HG03439 (cell line): ENCODE measurements around the gene ECT2.
"Not testable (repeated sequence)": the region's sequence is repeated elsewhere in the genome, so short reads cannot be mapped to it uniquely, and the experiment has no call there.

ENCODE experiments used
- ATAC-seq: cut with Tn5 transposase; IDR thresholded peaks from one replicate; pipeline ENCODE4 v1.9.1; 2021; ENCODE audit warnings: mild to moderate bottlenecking, moderate library complexity; ENCODE audit not compliant: unreplicated experiment

ECT2 gene, protein sequence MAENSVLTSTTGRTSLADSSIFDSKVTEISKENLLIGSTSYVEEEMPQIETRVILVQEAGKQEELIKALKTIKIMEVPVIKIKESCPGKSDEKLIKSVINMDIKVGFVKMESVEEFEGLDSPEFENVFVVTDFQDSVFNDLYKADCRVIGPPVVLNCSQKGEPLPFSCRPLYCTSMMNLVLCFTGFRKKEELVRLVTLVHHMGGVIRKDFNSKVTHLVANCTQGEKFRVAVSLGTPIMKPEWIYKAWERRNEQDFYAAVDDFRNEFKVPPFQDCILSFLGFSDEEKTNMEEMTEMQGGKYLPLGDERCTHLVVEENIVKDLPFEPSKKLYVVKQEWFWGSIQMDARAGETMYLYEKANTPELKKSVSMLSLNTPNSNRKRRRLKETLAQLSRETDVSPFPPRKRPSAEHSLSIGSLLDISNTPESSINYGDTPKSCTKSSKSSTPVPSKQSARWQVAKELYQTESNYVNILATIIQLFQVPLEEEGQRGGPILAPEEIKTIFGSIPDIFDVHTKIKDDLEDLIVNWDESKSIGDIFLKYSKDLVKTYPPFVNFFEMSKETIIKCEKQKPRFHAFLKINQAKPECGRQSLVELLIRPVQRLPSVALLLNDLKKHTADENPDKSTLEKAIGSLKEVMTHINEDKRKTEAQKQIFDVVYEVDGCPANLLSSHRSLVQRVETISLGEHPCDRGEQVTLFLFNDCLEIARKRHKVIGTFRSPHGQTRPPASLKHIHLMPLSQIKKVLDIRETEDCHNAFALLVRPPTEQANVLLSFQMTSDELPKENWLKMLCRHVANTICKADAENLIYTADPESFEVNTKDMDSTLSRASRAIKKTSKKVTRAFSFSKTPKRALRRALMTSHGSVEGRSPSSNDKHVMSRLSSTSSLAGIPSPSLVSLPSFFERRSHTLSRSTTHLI

DNA sequence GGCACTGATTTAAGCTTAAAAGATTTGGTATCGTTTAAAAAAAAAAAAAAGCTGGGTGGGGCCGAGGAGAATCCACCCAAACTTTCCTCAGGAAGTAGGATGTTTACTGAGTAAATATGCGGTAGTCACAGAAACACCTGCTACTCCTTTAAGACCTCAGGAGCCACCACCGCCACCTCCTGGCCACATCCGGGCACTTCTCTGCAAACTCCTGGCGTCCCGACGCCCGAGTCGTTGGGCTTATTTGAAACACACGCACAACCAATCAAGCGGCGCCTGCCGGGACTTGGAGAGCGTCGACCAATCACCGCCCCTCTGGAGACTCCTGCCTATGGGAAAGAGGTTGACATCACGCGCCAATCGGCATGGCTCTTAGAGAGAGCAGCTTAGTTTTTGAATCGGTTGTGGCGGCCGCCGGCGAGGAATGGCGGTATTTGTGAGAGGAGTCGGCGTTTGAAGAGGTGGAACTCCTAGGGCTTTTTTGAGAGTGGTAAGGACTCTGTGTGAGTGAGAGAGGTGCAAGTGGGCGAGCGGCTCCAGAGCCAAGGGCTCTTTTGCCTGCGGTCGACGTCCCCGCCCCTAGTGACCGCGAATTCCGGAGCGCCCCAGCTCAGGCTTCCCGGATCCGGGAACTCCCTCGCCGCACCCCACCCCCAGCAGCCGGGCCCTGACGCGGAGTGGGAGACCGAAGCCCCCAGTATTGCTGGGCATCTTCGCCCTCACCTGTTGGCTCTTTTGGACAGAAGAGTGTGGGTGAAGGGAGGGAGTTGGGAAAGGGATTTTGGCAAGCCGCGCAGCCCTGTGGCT lies at the start of gene ECT2:
Gene ECT2 (plus strand): TSS at position 359 of the 807 bp plus-strand sequence. CDS start 3,805 bp downstream, outside the sequence.
- peak; percentile 100 for ATAC-seq

DNA sequence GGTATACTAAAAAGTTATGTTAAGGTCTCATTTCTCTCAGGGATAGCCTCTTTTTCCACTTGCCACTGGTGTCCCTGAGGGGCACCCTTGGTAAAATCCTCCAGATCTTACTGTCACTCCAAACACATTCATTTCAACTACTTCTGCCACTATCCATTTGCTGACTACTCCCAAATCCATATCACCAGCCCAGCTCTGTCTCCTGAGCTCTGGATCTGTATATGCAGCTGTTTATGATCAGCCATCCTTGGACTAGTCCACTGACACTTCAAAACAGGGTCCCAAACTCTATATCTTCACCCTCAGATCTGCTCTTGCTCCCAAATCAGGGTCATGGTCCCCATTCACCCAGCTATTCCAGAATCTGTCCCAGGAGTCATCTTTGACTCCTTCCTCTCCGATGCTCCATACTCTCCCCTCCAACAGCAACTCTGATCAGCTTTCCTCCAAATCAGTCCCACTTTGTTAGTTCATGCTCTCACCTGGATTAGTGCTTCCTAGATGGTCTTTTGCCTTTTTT lies 49.5 kb upstream of the ECT2 start:
- no peak for ATAC-seq

DNA sequence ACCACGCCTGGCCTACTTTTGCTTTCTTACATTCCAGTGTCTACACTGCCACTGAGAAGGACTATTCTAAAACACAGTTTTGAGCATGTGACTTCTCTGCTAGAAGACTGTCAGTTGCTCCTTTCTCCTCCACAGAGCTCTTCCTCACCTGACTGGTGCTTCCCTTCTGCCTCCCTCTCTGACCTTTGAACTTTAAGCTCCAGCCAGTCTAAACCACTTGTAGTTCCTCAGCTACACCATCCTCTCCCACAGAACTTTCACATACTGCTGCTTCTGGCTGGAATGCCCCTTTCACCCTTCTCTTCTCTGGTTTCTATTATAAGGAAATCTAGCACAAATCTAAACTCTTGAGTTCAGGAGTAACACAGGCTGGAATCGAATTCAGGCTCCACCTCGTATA lies 48.8 kb upstream of the ECT2 start:
- no peak for ATAC-seq

DNA sequence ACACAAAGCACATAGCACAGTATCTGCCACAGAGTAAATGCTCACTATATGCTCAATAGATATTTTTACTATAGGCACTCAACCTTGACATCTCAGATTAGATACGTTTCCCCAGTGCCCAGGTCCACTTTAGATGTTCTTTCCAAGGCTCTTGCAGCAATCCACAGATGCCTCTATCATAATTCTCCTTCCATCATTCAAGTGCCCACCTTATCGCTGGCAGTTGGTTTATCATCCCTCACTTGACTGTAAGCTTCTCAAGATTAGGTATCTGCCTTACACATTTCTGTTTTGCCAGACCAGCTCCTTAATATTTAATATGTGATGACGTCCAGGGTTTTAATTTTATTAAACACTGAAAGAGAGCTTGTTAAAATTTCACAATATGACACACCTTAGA lies 48.3 kb upstream of the ECT2 start:
- ATAC-seq, result no peak

DNA sequence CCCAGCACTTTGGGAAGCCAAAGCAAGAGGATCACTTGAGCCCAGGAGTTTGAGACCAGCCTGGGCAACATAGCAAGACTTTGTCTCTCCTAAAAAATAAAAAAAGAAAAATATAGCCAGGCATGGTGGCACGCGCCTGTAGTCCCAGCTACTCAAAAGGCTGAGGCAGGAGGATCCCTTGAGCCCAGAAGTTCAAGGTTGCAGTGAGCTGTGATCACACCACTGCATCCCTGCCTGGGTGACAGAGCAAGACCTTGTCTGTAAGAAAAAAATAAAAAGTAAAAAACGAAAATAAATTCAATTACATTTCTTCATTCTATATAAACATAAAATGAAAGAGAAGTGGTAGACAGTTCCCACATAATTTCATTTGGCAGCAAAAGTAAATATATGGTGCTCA lies 47.8 kb upstream of the ECT2 start:
- ATAC-seq, result not testable (repeated sequence)

DNA sequence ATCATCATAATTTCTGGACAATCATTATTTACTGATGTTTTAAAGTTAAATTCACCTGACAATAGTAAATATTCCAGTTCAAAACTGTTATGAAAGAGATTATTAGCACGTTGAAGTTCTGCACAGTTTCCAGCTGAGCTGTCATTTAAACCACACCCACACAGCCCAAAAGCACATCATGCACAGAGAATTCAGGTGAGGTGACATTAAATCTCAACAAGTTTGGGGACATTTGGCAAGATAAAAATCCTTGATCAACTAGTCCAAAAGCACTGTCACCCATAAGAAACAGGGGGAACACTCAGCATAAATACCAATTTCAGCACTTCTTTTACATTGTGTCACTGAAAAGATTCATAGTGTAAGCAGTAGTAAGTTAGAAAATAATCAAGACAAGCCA lies 46.5 kb upstream of the ECT2 start:
- ATAC-seq, result no peak

DNA sequence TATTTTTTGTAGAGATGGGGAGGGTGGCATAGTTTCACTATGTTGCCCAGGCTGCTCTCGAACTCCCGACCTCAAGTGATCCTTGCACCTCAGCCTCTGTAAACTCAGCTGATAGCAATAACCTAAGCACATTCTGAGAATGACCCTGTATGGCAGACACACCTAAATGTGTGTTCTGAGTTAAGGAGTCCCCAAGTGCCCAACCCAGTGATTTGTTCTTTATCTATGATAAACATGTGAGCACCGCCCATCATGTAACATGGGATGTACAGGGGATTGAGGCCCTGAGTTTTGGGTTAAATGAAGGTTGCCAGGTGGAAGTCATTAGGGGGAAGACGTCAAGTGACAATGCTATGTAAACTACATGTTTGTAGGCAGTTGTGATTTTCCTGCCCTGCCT lies 45.4 kb upstream of the ECT2 start:
- no peak for ATAC-seq

DNA sequence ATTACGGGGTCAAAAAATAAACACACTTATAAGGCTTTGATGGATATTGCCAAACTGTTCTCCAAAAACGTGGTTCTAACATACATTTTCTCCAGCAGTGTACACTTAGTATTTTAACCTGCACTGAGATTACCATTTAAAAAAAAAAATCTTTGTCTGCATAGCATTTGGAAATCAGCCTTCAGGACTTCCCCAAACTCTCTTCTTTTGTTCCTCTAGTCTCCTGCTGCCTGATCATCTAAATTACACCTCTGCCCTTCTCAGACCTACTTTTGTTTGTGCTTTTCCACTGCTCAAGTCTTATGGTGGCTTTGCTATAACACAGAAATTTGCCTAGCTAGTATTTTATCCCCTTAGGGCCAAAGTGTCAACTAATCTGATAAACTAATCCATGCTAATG lies 43.5 kb upstream of the ECT2 start:
- ATAC-seq, result no peak

DNA sequence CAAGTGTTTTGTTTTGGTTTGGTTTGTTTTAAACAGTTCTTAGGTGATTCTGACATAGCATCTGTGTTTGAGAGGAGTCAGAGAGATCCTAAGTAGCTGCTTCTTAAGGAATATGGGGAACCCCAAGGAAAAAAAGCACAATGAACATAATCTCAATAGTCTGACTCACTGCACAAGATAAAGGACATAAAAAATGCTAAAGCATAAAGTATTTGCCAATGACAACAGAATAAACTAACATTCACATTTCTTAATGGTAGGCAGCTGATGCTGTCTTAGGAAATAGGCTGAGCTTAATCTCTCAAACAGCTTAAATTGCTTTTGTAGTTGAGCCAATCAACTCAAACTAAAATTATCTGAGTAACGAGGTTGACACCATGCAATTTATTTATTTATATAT lies 42.6 kb upstream of the ECT2 start:
- no peak for ATAC-seq

DNA sequence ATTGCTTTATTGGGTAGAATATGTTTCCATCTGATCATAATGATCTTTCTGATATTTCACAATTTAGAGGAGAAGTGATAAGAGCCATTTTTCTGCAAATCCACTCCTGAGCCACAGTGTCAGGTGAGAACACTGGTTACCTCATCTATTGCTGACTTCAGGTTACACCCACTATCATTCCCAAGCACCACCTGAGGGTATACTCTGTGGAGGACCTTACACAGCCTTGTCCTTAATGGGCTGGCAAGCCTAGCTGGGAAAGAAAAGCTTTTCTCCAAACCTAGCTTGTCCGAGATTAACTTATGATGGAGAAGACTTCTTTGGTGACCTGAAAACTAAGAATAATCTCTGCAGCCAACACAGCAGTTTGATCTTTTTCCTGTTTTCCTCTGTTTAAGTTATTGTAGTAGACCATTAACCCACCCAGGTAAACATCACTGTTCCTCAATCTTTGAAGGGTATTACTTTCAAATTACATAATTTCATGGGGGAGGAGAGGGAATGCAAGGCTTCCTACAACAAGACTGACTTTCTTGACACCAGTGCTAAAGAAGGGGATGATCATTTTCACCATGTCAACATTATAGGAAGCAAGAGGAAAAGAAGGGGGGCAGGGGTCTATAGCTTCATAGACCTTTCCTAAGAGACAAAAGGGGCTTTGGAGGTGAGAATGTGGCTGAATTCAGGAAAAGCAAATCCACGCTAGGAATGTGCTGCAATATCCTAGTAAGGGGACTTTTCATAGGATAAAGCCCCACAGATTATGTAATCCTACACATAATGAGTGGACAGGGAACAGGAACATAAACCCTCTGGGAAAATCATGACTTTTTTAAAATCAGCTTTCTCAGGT lies 41.4 kb upstream of the ECT2 start:
- ATAC-seq, result no peak

DNA sequence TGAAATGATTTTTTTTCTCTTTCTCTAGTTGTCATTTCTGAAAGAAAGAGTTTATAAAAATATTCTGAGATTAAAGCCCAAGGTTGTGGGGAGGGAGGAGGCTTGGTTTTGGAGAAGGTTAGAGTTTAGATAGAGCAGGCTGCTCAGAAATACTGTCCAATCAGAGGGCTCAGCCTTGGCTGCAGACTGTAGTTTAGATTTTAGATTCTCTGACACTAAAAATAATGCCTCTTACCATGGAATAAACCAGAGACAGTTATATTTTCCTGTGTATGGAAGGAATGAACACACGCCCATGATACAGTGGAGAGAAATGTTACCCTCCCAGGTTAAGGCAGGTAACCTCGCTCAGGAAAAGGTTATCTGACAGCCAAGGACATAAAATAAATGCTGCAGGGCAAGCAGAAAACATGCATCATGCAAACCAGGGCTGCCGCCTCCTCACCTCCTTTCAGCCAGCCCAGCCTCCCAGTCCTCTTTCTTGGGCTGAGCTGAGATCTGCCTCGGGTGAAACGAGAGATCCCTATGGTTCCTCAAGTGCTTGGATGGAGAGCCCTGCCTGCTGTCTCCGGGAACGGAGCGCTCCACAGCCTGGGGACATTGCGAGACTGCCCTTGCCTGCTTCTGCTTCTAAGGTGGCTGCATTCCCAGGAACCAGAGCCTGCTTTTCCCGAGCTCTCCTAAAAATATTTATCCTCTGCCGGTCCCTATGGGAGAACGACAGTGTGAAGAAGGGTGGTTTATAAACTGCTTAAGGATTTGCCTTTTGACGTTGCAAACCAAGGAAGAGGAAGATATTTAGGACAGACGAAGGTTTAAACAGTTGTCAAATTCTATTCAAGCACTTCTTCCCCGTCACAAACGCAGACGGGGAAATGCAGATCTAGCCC lies 40.5 kb upstream of the ECT2 start:
- ATAC-seq, result peak; percentile 5

DNA sequence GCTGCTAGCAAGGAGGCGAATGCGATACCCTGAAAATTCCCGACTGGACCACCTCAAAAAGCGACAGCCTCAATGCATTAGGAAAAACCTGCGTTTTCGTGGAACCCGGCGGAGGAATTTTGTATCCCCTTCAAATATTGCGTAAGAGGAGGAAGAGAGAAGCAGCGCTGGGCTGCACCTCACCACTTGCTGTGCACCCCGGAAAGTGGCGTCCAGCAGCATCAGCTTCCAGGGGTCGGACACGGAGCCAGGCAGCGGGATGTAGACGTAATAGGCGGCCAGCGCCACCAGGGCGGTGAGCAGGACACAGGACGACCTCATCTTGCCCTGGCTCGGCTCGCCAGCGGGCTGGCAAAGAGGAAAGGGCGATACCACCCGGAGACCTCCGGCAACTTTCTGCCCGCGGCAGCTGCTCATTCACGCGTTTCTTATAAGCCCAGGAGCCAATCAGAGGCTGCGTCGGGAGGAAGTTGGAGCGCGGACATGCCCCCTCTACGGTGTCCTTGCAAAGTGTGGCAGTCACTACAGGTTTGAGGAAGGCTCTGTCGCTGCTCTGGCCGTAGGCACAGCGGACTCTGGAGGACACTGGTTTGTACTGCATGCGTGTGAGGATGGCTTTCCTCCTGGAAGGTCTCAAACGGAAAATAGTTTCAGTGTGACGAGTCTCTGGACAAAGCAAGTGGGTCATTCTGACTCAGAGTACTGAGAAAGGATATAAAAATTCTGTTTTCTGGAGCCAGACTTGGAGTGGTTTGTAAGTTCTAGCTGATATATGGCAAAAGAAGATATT lies 39.7 kb upstream of the ECT2 start, which contains the start of gene NCEH1:
Gene NCEH1 (minus strand): TSS at position 404 of the 790 bp plus-strand sequence. CDS start 83 bp downstream, at position 321.
- peak; percentile 100 for ATAC-seq

DNA sequence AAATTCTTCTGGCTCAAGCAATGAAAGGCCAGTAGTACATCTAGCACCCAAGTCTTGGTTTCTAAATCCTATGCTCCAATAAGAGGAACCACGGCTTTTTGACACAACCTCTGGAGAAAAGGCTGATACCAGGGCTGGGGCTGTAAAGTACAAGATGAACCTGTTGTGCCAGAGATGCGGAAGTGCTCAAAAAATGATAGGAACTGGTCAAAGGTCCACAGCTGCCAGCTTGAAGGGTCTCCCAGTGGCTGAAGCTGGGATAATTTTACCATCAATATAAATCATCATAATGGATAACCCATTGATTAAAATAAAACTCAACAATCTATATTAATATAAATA lies 39.1 kb upstream of the ECT2 start:
- no peak for ATAC-seq

DNA sequence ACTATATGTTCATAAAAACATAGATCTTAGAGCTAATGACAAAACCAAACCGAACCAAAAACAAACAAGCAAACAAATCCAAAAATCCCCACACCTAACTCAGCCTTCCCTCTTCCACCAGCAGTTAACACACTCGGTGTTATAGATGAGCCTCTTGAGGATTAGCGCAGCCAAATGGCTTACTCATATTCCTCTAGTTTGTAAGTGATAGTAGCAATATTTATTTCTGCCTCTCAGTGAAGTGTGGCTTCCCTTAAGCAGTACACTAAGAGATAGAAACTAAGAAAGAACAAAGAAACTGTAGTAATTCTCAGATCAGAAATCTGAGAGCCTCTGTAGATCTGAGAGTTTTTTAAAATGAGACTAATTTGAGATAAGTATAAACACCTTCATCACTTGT lies 37.2 kb upstream of the ECT2 start:
- no peak for ATAC-seq

DNA sequence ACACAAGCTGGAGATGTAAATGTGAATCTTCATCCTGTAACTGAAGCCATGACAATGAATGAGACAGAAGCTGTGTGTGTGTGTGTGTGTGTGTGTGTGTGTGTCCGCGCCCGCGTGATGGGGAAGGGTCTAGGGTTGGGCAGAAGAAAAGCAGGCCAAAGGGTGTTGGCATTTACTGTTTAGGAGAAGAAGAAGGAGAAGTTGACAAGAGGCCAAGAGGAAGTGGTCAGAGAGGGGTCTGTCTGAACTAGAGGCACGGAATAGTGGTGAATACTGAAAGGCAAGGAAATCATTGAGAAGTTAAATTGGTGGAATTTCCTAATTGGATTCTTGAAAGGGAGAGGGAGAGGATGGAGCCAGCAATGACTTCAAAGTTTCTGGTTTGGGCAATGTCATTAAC lies 34.0 kb upstream of the ECT2 start:
- ATAC-seq, result no peak

DNA sequence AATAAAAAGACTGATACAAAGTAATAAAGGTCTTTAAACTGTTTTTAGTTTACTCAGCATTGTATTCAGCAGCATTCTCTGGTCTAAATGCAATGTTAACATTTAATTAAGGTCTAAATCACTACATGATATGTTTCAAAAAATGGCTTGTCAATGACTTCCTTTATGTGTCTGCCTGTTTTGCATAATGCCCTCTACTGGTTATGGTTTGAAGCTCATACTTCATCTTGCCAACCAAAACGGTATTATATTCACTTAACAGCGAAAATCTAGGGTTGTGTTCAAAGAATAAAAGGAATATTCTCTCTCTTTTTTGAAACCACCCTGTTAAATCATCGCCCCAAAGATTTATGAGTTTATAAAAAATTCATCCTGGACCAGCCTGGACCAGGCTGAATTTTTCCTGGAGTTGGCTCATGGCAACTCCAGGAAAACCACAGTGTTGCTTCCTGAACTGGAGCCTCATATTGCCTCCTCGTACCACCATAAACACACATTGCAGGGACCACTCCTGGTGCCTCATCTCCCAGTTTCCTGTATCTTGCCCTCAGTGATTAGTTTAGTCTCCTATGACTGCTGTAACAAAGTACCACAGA lies 32.9 kb upstream of the ECT2 start:
- no peak for ATAC-seq

DNA sequence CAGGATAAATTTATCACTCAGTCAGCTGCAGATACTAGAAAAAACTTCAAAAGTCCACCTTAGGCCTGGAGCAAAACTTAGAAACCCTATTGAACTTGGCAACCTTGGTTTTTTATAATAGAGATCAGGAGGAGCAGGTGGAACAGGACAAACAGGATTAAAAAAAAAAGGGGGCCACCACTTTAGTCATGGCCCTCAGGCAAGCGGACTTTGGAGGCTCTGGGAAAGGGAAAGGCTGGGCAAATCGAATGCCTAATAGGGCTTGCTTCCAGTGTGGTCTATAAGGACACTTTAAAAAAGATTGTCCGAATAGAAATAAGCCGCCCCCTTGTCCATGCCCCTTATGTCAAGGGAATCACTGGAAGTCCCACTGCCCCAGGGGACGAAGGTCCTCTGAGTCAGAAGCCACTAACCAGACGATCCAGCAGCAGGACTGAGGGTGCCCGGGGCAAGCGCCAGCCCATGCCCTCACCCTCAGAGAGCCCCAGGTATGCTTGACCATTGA lies 27.9 kb upstream of the ECT2 start:
- not testable (repeated sequence) for ATAC-seq

DNA sequence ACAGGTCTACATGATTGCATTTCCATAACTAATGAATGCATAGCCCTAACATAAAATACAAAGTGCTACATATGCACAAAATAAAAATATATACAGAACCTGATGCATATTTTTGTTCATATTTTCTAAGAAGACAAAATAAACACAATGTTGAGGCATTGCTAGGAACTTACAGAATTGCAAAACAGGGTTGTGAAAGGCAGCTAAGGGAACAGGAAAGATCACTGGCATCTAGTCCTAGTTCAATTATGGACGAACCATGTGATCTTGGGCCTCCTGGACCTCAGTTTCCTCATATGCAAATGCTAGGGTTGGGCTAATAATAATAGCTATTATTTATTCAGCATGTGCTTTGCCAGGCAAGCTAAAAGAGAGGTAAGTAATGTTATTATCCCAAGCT lies 24.1 kb upstream of the ECT2 start:
- no peak for ATAC-seq
